Kidney (tissue), 14 donors: ENCODE measurements around the gene PRKAR1B. TPM values are rescaled to one million over a fixed set of nuclear protein-coding genes. Genes with fewer than 3 reads are reported as not detected.

Experiments
- DNase-seq, 5 donors: peaks; one replicate each; pipeline ENCODE4 v3.0.0-alpha.2; 2013 to 2020
- FAIRE-seq: peaks from 2 replicates; lab custom pipeline; 2012; peaks lifted over from hg19 to GRCh38; lab: Jason Lieb, UNC
- H3K27ac ChIP-seq, 2 donors: one replicate each; pipeline ENCODE4 v1.7.0; 2013; ENCODE audit warnings: low read depth in 2 of 2, low read length in 2 of 2, inconsistent platforms in 1 of 2
- H3K27me3 ChIP-seq: one replicate; pipeline ENCODE4 v1.7.1; 2013; ENCODE audit warnings: low read length, inconsistent platforms; ENCODE audit not compliant: control insufficient read depth, insufficient read depth
- H3K36me3 ChIP-seq, 3 donors: one replicate each; pipeline versions ENCODE4 v1.7.0 to v1.7.1; 2013; ENCODE audit warnings: low read length in 3 of 3, control low read depth in 1 of 3, inconsistent platforms in 1 of 3; ENCODE audit not compliant: insufficient read depth in 3 of 3, control insufficient read depth in 2 of 3
- H3K4me1 ChIP-seq, 3 donors: one replicate each; pipeline versions ENCODE4 v1.7.0 to v1.7.1; 2013; ENCODE audit warnings: low read length in 3 of 3, inconsistent platforms in 1 of 3, low read depth in 1 of 3; ENCODE audit not compliant: control insufficient read depth in 2 of 3, insufficient read depth in 2 of 3
- H3K4me3 ChIP-seq, 3 donors: one replicate each; pipeline versions ENCODE4 v1.7.0 to v1.8.1; 2013; ENCODE audit warnings: low read length in 3 of 3, control low read depth in 1 of 3, inconsistent platforms in 1 of 3
- H3K9ac ChIP-seq, 3 donors: one replicate each; pipeline versions ENCODE4 v1.7.0 to v1.7.1; 2013; ENCODE audit warnings: low read length in 3 of 3, control low read depth in 1 of 3, inconsistent platforms in 1 of 3
- H3K9me3 ChIP-seq, 3 donors: one replicate each; pipeline versions ENCODE4 v1.7.0 to v1.7.1; 2013; ENCODE audit warnings: low read length in 3 of 3, control low read depth in 1 of 3, inconsistent platforms in 1 of 3; ENCODE audit not compliant: control insufficient read depth in 2 of 3, insufficient read depth in 1 of 3
- CTCF ChIP-seq: IDR thresholded peaks from 3 replicates; pipeline ENCODE4 v1.5.1; 2012; ENCODE audit warnings: mild to moderate bottlenecking, moderate library complexity, borderline replicate concordance; ENCODE audit not compliant: insufficient read depth; ENCODE audit errors: extremely low read depth
- intact Hi-C: fragments of 100-400 bp; cut with DNase I; formaldehyde crosslinking; loops from one replicate; pipeline ENCODE4 v1.11.1; 2022
- polyA plus RNA-seq: library from polyadenylated mRNA; stranded (reverse); fragments of 350-450 nt; fragmentation: Illumina TruSeq; extraction: RNeasy Lipid Tissue Mini Kit (QIAGEN cat#74804); gene quantifications from one replicate; pipeline ENCODE4 v1.2.3, GENCODE V29; 2014; ENCODE audit warnings: low read depth, low replicate concordance; ENCODE audit not compliant: insufficient read depth
- total RNA-seq: library from RNA; stranded (reverse); fragmentation: NEBNext Ultra II Directional; extraction: Animal tissue kit (Norgen Biotek cat#: 25700); gene quantifications from one replicate; pipeline ENCODE4 v1.2.1, GENCODE V29; 2021
- donor health status: control.
- donor health status: control.
- donor health status: control.
- donor health status: control.
- donor health status: control.
- donor health status: DM: yes; HTN: yes; CAD: no.
- donor health status: Normal renal cell carcinoma (clear cell type).

Gene PRKAR1B
- total and polyA plus RNA-seq, 2 donors from 2014 or later, result 15.9 to 21.4 TPM

- Histone ChIP-seq H3K36me3 (peaks cover 0 to 2% (median 2%) of the 10 kb centered on the region in 3 donors), H3K9ac (no peak overlapping the region), H3K9me3 (no peaks in the 10 kb centered on the region), H3K4me3 (no peak overlapping the region), H3K27ac (no peak overlapping the region), H3K4me1 (no peaks in the 10 kb centered on the region), H3K27me3 (no peaks in the 10 kb centered on the region)
- no peak for TF ChIP-seq CTCF
- intact Hi-C loops, result no loop called here
- FAIRE-seq (no peak), DNase-seq (no peak)
Observed at GRCh38 chr7:594212-594913, 132.7 kb downstream of the PRKAR1B start.

GRCh38 chr7:593324-594115 lies 133.6 kb downstream of the PRKAR1B start:
- intact Hi-C loops, result no loop called here
- Histone ChIP-seq H3K9me3 (peaks cover 0 to 3% (median 0%) of the 10 kb centered on the region in 3 donors), H3K27ac (no peak overlapping the region), H3K4me3 (no peak overlapping the region), H3K36me3 (peaks cover 0 to 7% (median 2%) of the 10 kb centered on the region in 3 donors), H3K27me3 (no peaks in the 10 kb centered on the region), H3K4me1 (peaks cover 0 to under 1% (median 0%) of the 10 kb centered on the region in 3 donors), H3K9ac (no peak overlapping the region)
- no peak for DNase-seq
- TF ChIP-seq CTCF, result no peak
- FAIRE-seq, result no peak

- H3K9ac ChIP-seq, result no peak overlapping the region
- no peak overlapping the region for H3K27ac ChIP-seq
- TF ChIP-seq CTCF, result no peak
- peaks cover 0 to 5% (median 3%) of the 10 kb centered on the region in 3 donors for H3K4me1 ChIP-seq
- H3K27me3 ChIP-seq, result no peaks in the 10 kb centered on the region
- H3K36me3 ChIP-seq, result peaks cover 0 to 11% (median 5%) of the 10 kb centered on the region in 3 donors
- no peak overlapping the region for H3K4me3 ChIP-seq
- intact Hi-C loops, result no loop called here
- FAIRE-seq (no peak), DNase-seq (peak in 1 of 5 donors; percentile 41)
- peaks cover 0 to 6% (median 0%) of the 10 kb centered on the region in 3 donors for H3K9me3 ChIP-seq
Observed at GRCh38 chr7:591856-592628, 135.0 kb downstream of the PRKAR1B start.
